ENCODE results near the gene SERPINA12.

SERPINA12 gene

DNA sequence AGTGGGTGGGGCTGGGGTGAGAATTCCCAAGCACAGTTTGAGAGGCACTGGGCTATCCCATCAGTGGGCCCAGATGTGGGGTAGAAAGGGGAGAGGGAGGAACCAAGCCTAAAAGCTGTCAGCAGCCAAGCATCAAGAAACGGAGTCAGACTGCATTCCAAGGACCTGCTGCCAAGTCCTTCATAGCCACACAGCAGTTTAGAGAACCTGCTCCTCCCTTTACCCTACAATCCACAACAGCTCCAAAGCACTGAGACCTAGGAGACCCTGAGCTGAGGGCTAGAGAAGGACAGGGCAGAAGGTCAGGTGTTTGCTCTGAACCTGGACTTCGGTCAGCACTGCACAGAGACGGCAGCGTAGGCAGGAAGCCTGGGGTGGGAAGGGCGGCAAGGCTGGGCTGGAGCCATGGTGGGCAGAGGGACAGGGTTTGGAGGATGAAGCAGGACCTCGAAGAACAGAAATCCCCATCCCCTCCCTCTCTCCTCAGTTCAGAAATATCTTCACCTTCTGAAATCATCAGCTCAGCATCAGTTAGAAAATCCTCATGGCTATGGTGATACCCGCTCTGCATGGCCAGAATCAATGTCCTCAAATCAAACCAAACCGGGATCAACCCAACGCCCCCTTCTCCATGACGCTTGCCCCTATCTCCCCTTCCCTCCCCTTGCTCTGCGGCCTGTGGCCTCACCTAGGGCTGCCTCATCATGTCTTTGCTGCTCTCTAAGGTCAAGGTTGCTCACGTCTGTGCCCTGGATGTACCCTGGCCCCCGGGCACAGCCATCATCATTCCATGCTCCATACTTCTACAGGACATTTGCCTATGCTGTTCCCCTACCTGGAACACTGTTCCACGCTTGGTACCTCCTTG, 39.1 kb upstream of the SERPINA12 start:
- Histone ChIP-seq H3K4me2 (ENCODE audit: low read length) (no peak overlapping the region), H3K9me2 (ENCODE audit: low read depth, low read length) (no peaks in the 10 kb centered on the region), H3F3A (ENCODE audit: insufficient read depth, low read length) (no peaks in the 10 kb centered on the region), H3K9me3 (ENCODE audit: low read length) (no peaks in the 10 kb centered on the region), H3K27me3 (ENCODE audit: insufficient read depth, low read length) (no peaks in the 10 kb centered on the region), H3K27ac (ENCODE audit: low read depth, low read length, poor library complexity, severe bottlenecking) (no peak overlapping the region), H3K9ac (ENCODE audit: low read length) (no peak overlapping the region), H2AFZ (ENCODE audit: low read length) (no peak overlapping the region), H4K20me1 (ENCODE audit: insufficient read depth, low read length) (no peaks in the 10 kb centered on the region), H3K79me2 (ENCODE audit: insufficient read depth, low read length) (no peaks in the 10 kb centered on the region), H3K4me3 (ENCODE audit: low read depth, low read length, poor library complexity, severe bottlenecking) (no peak overlapping the region), H3K4me1 (ENCODE audit: insufficient read depth, low read length, severe bottlenecking) (no peaks in the 10 kb centered on the region), H3K36me3 (ENCODE audit: insufficient read depth, low read length) (no peaks in the 10 kb centered on the region)
- TF ChIP-seq EZH2 (IDR thresholded peaks at IDR 0.05; ENCODE audit: borderline replicate concordance, low read length) = no peak
- TF ChIP-seq, protein P1, sequence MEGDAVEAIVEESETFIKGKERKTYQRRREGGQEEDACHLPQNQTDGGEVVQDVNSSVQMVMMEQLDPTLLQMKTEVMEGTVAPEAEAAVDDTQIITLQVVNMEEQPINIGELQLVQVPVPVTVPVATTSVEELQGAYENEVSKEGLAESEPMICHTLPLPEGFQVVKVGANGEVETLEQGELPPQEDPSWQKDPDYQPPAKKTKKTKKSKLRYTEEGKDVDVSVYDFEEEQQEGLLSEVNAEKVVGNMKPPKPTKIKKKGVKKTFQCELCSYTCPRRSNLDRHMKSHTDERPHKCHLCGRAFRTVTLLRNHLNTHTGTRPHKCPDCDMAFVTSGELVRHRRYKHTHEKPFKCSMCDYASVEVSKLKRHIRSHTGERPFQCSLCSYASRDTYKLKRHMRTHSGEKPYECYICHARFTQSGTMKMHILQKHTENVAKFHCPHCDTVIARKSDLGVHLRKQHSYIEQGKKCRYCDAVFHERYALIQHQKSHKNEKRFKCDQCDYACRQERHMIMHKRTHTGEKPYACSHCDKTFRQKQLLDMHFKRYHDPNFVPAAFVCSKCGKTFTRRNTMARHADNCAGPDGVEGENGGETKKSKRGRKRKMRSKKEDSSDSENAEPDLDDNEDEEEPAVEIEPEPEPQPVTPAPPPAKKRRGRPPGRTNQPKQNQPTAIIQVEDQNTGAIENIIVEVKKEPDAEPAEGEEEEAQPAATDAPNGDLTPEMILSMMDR (IDR thresholded peaks at IDR 0.05; ENCODE audit: low read length) = no peak

DNA sequence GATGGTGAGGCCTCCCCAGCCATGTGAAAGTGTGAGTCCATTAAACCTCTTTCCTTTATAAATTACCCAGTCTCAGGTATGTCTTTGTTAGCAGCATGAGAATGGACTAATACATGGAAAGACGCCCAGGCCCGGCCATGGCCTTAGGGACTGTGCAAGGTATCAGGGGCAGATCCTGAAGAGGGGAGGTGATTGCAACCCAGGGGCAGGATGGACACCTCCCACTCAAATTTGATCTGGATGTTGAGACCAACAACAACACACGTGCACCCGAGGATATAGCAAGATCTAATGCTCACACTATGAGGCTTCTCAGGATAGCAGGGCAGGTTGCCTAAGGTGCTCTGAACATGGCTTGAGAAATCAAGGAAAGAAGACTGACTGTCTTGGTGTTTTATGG, 38.5 kb upstream of the SERPINA12 start:
- no peak for TF ChIP-seq EZH2 (IDR thresholded peaks at IDR 0.05; ENCODE audit: borderline replicate concordance, low read length)
- TF ChIP-seq, protein P1 (IDR thresholded peaks at IDR 0.05; ENCODE audit: low read length) = no peak
- H3K79me2 ChIP-seq (ENCODE audit: insufficient read depth, low read length) = no peaks in the 10 kb centered on the region

DNA sequence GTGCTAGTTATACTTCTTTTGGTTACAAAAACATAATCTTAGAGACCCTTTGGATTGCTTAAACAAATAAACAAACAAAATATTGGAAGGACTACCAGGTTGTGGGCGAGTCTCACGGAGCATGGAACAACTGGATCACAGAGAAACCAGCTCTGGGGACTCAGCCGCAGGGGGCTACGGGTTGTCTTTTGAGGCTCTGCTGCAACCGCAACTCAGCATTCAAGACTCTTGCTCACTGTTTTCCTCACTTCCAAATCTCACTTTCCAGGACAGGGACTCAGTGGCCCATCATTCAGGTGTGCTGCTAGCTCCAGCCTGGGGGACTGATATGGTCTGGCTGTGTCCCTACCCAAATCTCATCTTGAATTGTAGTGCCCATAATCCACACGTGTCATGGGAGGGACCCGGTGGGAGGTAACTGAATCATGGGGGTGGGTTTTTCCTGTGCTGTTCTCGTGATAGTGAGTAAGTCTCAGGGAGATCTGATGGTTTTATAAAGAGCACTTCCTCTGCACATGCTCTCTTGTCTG, 37.9 kb upstream of the SERPINA12 start:
- no peaks in the 10 kb centered on the region for H3K9me2 ChIP-seq (ENCODE audit: low read depth, low read length)
- H3K9ac ChIP-seq (ENCODE audit: low read length) = no peak overlapping the region
- H3K79me2 ChIP-seq (ENCODE audit: insufficient read depth, low read length) = no peaks in the 10 kb centered on the region
- no peaks in the 10 kb centered on the region for H3K27me3 ChIP-seq (ENCODE audit: insufficient read depth, low read length)
- H2AFZ ChIP-seq (ENCODE audit: low read length) = no peak overlapping the region
- H3K4me1 ChIP-seq (ENCODE audit: insufficient read depth, low read length, severe bottlenecking) = no peaks in the 10 kb centered on the region
- no peak for TF ChIP-seq EZH2 (IDR thresholded peaks at IDR 0.05; ENCODE audit: borderline replicate concordance, low read length)
- H3K9me3 ChIP-seq (ENCODE audit: low read length) = no peaks in the 10 kb centered on the region
- H3F3A ChIP-seq (ENCODE audit: insufficient read depth, low read length) = no peaks in the 10 kb centered on the region
- no peaks in the 10 kb centered on the region for H3K36me3 ChIP-seq (ENCODE audit: insufficient read depth, low read length)
- no peak overlapping the region for H3K4me2 ChIP-seq (ENCODE audit: low read length)
- H3K4me3 ChIP-seq (ENCODE audit: low read depth, low read length, poor library complexity, severe bottlenecking) = no peak overlapping the region
- H3K27ac ChIP-seq (ENCODE audit: low read depth, low read length, poor library complexity, severe bottlenecking) = no peak overlapping the region
- no peaks in the 10 kb centered on the region for H4K20me1 ChIP-seq (ENCODE audit: insufficient read depth, low read length)

More for the DNA sequence above, 38.5 kb upstream of the SERPINA12 start:
- Histone ChIP-seq H3K9me2 (ENCODE audit: low read depth, low read length) (no peaks in the 10 kb centered on the region), H3K27me3 (ENCODE audit: insufficient read depth, low read length) (no peaks in the 10 kb centered on the region), H3K4me3 (ENCODE audit: low read depth, low read length, poor library complexity, severe bottlenecking) (no peak overlapping the region), H3F3A (ENCODE audit: insufficient read depth, low read length) (no peaks in the 10 kb centered on the region), H3K4me2 (ENCODE audit: low read length) (no peak overlapping the region), H3K9me3 (ENCODE audit: low read length) (no peaks in the 10 kb centered on the region), H3K9ac (ENCODE audit: low read length) (no peak overlapping the region), H3K4me1 (ENCODE audit: insufficient read depth, low read length, severe bottlenecking) (no peaks in the 10 kb centered on the region), H3K27ac (ENCODE audit: low read depth, low read length, poor library complexity, severe bottlenecking) (no peak overlapping the region), H3K36me3 (ENCODE audit: insufficient read depth, low read length) (no peaks in the 10 kb centered on the region), H4K20me1 (ENCODE audit: insufficient read depth, low read length) (no peaks in the 10 kb centered on the region), H2AFZ (ENCODE audit: low read length) (no peak overlapping the region)
